Measurements from ENCODE around the gene CABP7.
"Not testable (repeated sequence)": the region's sequence is repeated elsewhere in the genome, so short reads cannot be mapped to it uniquely, and the experiment has no call there.

CABP7 gene

GRCh38 chr22:29750029-29750428 lies 30.2 kb downstream of the CABP7 start:
- DNase-seq: no peak

DNA sequence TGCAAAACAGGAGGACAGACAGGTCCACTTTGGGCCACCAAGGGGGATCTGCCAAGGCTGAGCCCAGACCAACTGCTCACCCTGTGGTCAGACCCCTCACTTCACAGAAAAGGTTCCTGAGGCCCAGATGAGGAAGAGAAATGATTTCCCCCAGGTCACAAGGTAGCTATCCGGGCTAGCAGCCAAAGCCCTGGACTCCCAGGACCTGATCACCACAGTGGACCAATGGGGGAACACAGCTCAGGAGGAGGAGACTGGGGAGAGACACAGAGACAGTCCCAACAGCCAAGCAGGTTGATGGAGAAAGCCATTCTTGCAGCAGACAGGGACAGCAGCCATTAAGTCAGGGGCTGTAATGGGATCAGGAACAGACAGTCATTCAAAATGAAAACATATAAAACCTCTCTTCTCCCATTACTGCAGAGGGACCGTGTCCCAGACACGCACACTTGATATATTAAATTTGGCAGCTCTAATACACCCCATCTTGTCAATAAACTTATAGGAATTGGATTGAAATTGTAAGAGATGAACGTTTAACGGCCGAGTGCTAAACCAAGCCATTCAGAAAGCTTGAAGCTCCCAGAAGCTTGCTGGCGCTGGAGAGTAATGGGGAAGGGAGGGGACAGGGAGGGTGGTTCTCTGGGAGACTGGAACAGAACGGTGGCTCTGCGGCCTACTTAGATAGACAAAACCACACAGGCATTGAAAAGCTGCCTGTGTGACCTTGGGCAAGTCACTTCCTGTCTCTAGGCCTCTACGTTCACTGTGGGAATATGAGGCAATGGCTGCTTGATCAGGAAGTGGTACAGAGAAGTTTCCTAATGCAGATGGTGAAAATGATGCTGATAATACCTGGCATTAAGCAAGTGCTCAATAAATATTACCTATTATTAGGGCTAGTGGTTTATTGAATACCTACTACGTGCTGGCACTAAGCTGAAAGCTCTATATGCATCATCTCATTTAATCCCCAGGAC lies 31.0 kb downstream of the CABP7 start:
- DNase-seq: peak; percentile 8

DNA sequence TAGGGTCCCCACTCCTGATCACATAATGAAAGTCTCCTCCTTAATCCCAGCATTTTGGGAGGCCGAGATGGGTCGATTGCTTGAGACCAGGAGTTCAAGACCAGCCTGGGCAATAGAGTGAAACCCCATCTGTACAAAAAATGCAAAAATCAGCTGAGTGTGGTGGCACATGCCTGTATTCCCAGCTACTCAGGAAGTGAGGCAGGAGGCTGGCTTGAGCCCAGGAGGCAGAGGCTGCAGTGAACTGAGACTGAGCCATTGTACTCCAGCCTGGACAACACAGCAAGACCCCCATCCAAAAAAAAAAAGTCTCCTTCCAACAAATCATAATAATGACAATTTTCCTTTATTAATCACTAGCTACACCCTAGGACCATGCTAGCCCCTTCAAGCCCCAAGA lies 31.9 kb downstream of the CABP7 start:
- DNase-seq: no peak

GRCh38 chr22:29753808-29754657 lies 34.2 kb downstream of the CABP7 start:
- no peak for DNase-seq

GRCh38 chr22:29754658-29755395 lies 35.0 kb downstream of the CABP7 start:
- not testable (repeated sequence) for DNase-seq

DNA sequence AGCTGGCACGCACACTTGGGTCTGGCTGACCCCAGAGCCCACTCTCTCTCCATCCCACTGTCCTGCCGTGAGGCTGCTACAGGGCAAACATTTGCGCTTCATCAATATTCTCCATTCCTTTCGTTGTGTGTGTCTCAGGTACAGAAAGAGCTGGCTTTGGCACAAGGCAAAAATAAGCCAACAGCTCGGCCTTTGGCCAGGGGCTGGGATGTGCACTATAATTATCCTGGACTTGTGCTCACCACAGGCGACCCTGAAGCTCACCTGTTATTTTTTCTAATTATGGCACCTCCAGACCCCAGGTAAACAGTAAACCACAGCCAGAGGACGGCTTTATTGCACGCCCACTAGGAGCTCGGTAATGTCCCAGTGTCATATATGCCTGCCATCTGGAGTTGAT lies 36.1 kb downstream of the CABP7 start:
- no peak for DNase-seq

DNA sequence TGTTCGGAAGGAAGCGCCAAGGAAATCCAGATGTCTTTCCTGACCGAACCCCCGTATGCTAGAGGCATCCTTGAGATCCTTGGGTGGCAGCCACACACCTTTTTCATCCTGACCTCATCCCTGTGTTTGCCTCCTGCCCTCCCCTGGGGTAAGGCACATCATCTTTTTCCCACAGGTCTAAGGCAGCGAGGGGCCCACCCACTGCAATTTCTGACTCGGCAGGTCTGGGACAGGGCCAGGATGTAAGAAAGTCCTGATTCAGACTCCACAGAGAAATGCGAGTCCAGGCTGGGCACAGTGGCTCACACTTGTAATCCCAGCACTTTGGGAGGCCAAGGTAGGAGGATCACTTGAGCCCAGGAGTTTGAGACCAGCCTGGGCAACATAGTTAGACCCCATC lies 36.5 kb downstream of the CABP7 start:
- no peak for DNase-seq

GRCh38 chr22:29757096-29757495 lies 37.3 kb downstream of the CABP7 start:
- DNase-seq: no peak

DNA sequence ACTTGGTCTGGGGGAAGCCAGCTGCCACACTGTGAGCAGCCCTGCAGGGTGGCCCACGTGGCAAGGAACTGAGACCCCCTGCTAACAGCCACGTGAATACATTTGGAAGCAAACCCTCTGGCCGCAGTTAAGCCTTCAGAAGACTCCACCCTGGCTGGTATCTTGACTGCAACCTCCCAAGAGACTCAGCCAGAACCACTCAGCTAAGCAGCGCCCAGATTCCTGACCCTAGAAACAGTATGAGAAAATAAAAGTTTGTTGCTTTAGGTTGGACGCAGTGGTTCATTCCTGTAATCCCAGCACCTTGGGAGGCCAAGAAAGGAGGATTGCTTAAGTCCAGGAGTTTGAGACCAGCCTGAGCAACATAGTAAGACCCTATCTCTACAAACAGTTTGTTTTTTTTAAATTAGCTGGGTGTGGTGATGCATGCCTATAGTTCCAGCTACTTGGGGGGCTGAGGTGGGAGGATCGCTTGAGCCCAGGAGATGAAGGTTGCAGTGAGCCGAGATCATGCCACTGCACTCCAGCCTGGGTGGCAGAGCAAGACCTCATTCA lies 38.3 kb downstream of the CABP7 start:
- DNase-seq: no peak

GRCh38 chr22:29758959-29759358 lies 39.2 kb downstream of the CABP7 start:
- DNase-seq: no peak

DNA sequence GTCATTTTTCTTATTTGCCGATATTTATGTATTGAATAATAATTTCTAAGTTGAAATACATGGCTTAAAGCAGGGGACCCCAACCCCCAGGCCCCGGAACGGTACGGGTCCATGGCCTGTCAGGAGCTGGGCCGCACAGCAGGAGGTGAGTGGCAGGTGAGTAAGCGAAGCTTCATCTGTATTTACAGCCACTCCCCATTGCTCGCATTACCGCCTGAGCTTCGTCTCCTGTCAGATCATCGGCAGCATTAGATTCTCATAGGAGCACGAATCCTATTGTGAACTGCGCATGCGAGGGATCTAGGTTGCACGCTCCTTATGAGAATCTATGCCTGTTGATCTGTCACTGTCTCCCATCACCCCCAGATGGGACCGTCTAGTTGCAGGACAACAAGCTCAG lies 42.5 kb downstream of the CABP7 start:
- no peak for DNase-seq

DNA sequence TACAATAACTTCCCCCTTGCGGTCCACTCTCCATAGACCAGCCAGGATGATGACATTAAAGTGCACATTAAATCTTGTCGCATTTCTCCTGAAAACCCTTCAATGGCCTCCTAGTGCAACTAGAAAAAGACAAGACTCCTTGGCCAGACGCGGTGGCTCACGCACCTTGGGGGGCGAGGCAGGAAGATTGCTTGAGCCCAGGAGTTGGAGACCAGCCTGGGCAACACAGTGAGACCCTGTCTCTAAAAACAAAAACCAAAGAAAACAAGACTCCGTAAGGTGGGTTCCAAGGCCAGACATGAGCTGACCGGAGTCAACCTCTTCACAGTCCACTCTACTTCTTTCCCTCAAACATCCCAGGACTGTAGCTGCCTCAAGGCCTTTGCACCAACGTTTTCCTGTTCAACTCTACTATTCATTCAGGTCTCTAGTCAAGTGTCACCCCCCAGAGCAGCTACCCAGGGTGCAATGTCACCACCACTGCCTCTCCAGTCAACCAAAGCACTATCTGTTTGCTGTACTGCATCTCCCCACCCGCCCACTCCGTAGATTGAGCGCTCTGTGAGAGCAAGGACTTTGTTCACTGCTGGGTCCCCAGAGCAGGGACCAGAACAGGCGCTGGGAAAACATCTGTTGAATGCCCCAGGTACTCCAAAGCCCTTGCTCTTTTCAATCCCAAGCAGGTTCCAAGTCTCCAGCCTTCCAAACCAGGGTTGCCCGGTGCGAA lies 46.3 kb downstream of the CABP7 start:
- no peak for DNase-seq

GRCh38 chr22:29766632-29767170 lies 46.9 kb downstream of the CABP7 start, which contains the start of gene ZMAT5:
TSS of gene ZMAT5 (minus strand) at chr22:29767007. CDS start at chr22:29748544, 18,463 bp downstream.
- peak; percentile 96 for DNase-seq

- DNase-seq: peak; percentile 89
Measured at GRCh38 chr22:29767171-29768051, 47.6 kb downstream of the CABP7 start, which contains the start of gene UQCR10. TSS of gene UQCR10 (plus strand) at chr22:29767369. CDS start at chr22:29767399, 30 bp downstream.

DNA sequence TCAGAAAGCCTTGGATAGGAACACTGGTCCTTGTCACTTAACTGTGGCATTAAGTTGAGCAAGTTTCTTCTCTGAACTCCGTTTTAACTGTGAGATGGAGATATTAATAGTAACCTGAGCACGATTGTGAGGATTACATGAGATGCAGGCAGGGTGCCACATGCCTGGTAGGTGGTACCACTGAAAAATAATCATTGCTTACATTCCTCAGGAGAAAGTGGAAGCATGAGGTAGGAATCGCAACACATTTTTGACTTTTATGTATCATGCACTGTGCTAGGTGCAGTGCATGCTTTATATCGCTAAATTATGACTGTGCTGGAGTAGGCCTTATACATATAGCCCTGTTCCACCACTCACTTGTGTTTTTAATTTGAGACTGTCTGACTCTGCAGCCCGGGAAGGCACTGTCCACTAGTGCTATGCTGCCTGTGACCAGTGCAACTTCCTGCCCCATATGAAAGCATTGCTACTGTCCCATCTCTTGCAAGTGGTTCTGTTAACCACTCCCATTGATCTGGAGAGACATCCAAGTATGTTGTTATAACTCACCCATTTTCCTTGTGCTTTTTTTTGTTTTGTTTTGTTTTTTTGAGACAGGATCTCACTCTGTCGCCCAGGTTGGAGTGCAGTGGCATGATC lies 48.4 kb downstream of the CABP7 start:
- DNase-seq: no peak

- DNase-seq: no peak
Measured at GRCh38 chr22:29769723-29770321, 50.0 kb downstream of the CABP7 start.

GRCh38 chr22:29772170-29772641 lies 52.4 kb downstream of the CABP7 start:
- peak; percentile 67 for DNase-seq

GRCh38 chr22:29773233-29773632 lies 53.4 kb downstream of the CABP7 start:
- DNase-seq: peak; percentile 43

DNA sequence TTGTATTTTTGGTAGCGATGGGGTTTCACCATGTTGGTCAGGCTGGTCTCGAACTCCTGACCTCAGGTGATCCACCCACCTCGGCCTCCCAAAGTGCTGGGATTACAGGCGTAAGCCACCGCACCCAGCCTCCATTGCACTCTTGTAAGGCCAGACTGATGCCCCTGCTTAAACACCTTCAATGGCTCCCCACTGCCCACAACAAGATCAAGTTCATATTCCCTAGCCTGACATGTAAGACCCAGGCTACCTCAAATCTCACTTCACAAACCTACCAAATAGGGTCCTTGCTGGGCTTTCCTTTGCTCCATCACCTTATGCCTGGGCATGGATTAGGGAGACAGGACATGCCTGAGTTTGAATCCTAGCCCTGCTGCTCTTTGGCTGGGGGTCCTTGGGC lies 60.4 kb downstream of the CABP7 start:
- DNase-seq: no peak

Measured in fibroblast of skin of abdomen (primary cell).